GM19324 (cell line): Measurements from ENCODE around the gene VRTN.

Experiments used
- ATAC-seq: cut with Tn5 transposase; IDR thresholded peaks from one replicate; pipeline ENCODE4 v1.9.1; 2021; ENCODE audit warnings: mild to moderate bottlenecking, moderate library complexity; ENCODE audit not compliant: unreplicated experiment, low FRiP score

The VRTN gene

GRCh38 chr14:74392616-74393570, 44.6 kb downstream of the VRTN start:
- no peak for ATAC-seq

- ATAC-seq, result no peak
These were observed 46.3 kb downstream of the VRTN start for GRCh38 chr14:74394549-74394948.

- no peak for ATAC-seq
These were observed 46.8 kb downstream of the VRTN start for GRCh38 chr14:74395094-74395493.

GRCh38 chr14:74400031-74400685, 51.9 kb downstream of the VRTN start:
- no peak for ATAC-seq

- ATAC-seq, result no peak
These were observed 52.7 kb downstream of the VRTN start for GRCh38 chr14:74400919-74401503.

GRCh38 chr14:74401504-74402241, 53.4 kb downstream of the VRTN start:
- ATAC-seq, result peak; percentile 57

GRCh38 chr14:74402401-74403251, 54.4 kb downstream of the VRTN start:
- ATAC-seq, result no peak

GRCh38 chr14:74403619-74404417, 55.5 kb downstream of the VRTN start:
- ATAC-seq, result no peak

- ATAC-seq, result no peak
These were observed 56.2 kb downstream of the VRTN start for GRCh38 chr14:74404435-74404834.

GRCh38 chr14:74405663-74406062, 57.4 kb downstream of the VRTN start:
- no peak for ATAC-seq

GRCh38 chr14:74407021-74407800, 58.9 kb downstream of the VRTN start:
- ATAC-seq, result no peak

GRCh38 chr14:74407801-74408154, 59.5 kb downstream of the VRTN start:
- ATAC-seq, result no peak

GRCh38 chr14:74408870-74409269, 60.6 kb downstream of the VRTN start:
- no peak for ATAC-seq

GRCh38 chr14:74409441-74409840, 61.2 kb downstream of the VRTN start:
- ATAC-seq, result no peak
